Activated CD4-positive, alpha-beta T cell treated with anti-CD3 and anti-CD28 coated beads for 48 hours (primary cell): ENCODE measurements around the gene CYB5R4.
"Not testable (repeated sequence)": the region's sequence is repeated elsewhere in the genome, so short reads cannot be mapped to it uniquely, and the experiment has no call there.

Experiments
- DNase-seq: peaks from one replicate; pipeline ENCODE4 v3.0.0-alpha.2; 2020

Gene CYB5R4

GRCh38 chr6:83914953-83915352 is 55.5 kb downstream of the CYB5R4 start:
- DNase-seq = no peak

GRCh38 chr6:83917001-83917400 is 57.5 kb downstream of the CYB5R4 start:
- no peak for DNase-seq

- no peak for DNase-seq
These were observed 60.5 kb downstream of the CYB5R4 start for GRCh38 chr6:83920017-83920416.

- DNase-seq = no peak
These were observed 61.8 kb downstream of the CYB5R4 start for GRCh38 chr6:83921315-83921714.

- DNase-seq = no peak
These were observed 68.0 kb downstream of the CYB5R4 start for GRCh38 chr6:83927470-83927869.

- no peak for DNase-seq
These were observed 68.8 kb downstream of the CYB5R4 start for GRCh38 chr6:83928286-83928685.

GRCh38 chr6:83946201-83946833 is 86.8 kb downstream of the CYB5R4 start:
- not testable (repeated sequence) for DNase-seq

GRCh38 chr6:83947983-83948382 is 88.5 kb downstream of the CYB5R4 start:
- not testable (repeated sequence) for DNase-seq

- no peak for DNase-seq
These were observed 89.4 kb downstream of the CYB5R4 start for GRCh38 chr6:83948851-83949250.

- not testable (repeated sequence) for DNase-seq
These were observed 91.9 kb downstream of the CYB5R4 start for GRCh38 chr6:83951423-83951822.

- no peak for DNase-seq
These were observed 93.3 kb downstream of the CYB5R4 start for GRCh38 chr6:83952830-83953229.

- no peak for DNase-seq
These were observed 94.9 kb downstream of the CYB5R4 start for GRCh38 chr6:83954371-83954770.

- no peak for DNase-seq
These were observed 98.8 kb downstream of the CYB5R4 start for GRCh38 chr6:83958241-83958685.

- DNase-seq = no peak
These were observed 101.2 kb downstream of the CYB5R4 start for GRCh38 chr6:83960664-83961063.

- DNase-seq = no peak
These were observed 103.1 kb downstream of the CYB5R4 start for GRCh38 chr6:83962582-83962981.

- DNase-seq = no peak
These were observed 107.0 kb downstream of the CYB5R4 start for GRCh38 chr6:83966539-83966938.

GRCh38 chr6:83970582-83970981 is 111.1 kb downstream of the CYB5R4 start:
- no peak for DNase-seq

GRCh38 chr6:83974409-83975050 is 115.0 kb downstream of the CYB5R4 start:
- DNase-seq = no peak

- DNase-seq = no peak
These were observed 116.7 kb downstream of the CYB5R4 start for GRCh38 chr6:83976037-83976755.

- DNase-seq = no peak
These were observed 117.4 kb downstream of the CYB5R4 start for GRCh38 chr6:83976871-83977270.

GRCh38 chr6:83978324-83978734 is 118.8 kb downstream of the CYB5R4 start:
- DNase-seq = no peak

GRCh38 chr6:83978997-83979396 is 119.5 kb downstream of the CYB5R4 start:
- no peak for DNase-seq

GRCh38 chr6:83984411-83984810 is 124.9 kb downstream of the CYB5R4 start:
- no peak for DNase-seq

- no peak for DNase-seq
These were observed 125.8 kb downstream of the CYB5R4 start for GRCh38 chr6:83985308-83985713.
